Right ventricle myocardium inferior (tissue), 1 donor: ENCODE data around the gene SPPL2C. TPM values are rescaled to one million over a fixed set of nuclear protein-coding genes. Genes with fewer than 3 reads are reported as not detected.

ENCODE experiments used
- ATAC-seq: fragments of 200-7000 bp; cut with Tn5 transposase; one replicate; pipeline ENCODE4 v1.9.1; 2020; ENCODE audit warnings: mild to moderate bottlenecking, moderate library complexity
- DNase-seq: peaks from one replicate; pipeline ENCODE4 v3.0.0; 2021; ENCODE audit errors: missing footprints
- intact Hi-C: fragments of 100-400 bp; cut with DNase I; formaldehyde crosslinking; loops from one replicate; pipeline ENCODE4 v1.11.0; 2022
- total RNA-seq: library from RNA; stranded (reverse); fragmentation: NEBNext Ultra II Directional; extraction: Animal tissue kit (Norgen Biotek cat#: 25700); gene quantifications from one replicate; pipeline ENCODE4 v1.2.1, GENCODE V29; 2021
- donor health status: DM: no; HTN: yes; CAD: no; lungs with severe emphysema.

SPPL2C gene
- total RNA-seq, 1 donor from 2014 or later, result not detected

DNA sequence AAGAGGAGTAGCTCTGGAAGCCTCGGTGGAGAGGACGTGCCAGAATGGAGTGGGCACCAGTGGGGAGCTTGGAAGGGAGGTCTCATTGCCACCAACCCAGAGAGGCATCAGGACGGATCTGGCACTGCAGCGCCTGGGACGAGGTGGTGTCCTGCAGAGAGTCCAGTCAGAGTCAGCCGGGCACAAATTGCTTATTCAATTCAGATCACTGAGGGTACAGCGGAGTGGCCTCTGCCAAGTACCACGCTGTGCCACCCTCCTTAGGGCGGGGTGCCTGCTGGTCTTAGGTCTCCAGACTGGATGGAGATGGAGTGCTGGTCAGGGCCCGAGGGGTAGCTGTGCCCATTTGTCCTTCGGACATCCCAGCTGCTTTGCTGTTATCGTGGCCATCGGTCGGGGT is 18.9 kb upstream of the SPPL2C start:
- DNase-seq (peak; percentile 45), ATAC-seq (no peak)
- intact Hi-C loops, result no loop called here

- ATAC-seq (no peak), DNase-seq (peak; percentile 37)
- intact Hi-C loops, result no loop called here
Observed at GRCh38 chr17:45826919-45827588, 17.6 kb upstream of the SPPL2C start.

GRCh38 chr17:45828171-45828570 is 16.5 kb upstream of the SPPL2C start:
- intact Hi-C loops, result no loop called here
- ATAC-seq, result no peak

GRCh38 chr17:45828582-45829133 is 16.0 kb upstream of the SPPL2C start:
- ATAC-seq (no peak), DNase-seq (peak; percentile 4)
- intact Hi-C loops, result no loop called here

More at GRCh38 chr17:45828171-45828570, 16.5 kb upstream of the SPPL2C start:
- no peak for DNase-seq

DNA sequence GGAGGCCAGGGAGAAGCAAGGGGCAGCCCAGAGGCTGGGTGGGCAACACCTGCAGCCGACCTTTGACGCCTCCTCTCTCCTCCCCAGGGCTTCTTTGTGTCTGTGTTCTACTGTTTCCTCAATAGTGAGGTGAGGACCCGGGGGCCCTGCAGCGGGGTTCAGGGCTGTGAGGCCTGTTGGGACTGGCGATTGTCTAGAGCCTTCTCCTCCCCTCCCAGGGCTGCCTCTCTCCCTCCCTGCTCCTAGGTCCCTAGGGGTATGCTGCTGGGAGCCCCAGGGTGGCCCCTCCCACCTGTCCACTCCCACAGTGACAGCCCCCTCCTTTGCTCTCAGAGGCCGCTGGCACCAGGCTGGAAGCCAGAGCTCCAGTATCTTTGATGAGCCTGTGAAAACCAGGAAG is 10.8 kb upstream of the SPPL2C start:
- no peak for ATAC-seq
- peak; percentile 55 for DNase-seq
- intact Hi-C loops, result loop anchor here (5.0 to 10.0 kb wide), 2 partner anchors 112 to 439 kb away; no protein-coding TSS in a partner anchor

DNA sequence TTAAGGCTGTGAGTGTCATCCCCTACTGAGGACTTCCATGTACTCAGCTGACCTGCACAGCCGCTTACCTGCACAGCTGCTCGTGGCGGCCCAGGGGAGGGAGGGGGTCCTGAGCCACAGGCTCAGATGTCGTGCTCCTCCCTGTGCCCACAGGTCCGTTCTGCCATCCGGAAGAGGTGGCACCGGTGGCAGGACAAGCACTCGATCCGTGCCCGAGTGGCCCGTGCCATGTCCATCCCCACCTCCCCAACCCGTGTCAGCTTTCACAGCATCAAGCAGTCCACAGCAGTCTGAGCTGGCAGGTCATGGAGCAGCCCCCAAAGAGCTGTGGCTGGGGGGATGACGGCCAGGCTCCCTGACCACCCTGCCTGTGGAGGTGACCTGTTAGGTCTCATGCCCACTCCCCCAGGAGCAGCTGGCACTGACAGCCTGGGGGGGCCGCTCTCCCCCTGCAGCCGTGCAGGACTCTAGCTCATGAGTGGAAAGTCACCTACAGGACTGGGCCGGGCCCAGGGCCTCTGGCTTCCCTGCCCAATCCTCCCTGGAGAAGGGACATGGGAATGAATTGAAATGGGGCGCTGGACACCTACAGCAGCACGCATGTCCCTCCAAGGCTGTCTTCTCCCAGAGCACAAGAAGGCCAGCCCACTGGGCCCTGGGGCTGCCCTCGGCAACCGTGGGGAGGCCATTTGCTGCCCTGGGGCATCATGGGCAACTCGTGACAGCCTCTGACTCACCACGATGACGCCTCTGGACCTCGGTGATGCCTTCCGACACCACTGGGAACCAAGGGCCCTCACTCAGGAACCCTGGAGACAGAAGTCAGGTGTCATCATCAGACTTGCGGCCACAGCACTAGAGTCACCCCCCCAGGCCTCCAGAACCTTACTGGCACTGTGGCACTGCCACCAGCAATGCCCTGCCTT is 9.9 kb upstream of the SPPL2C start:
- DNase-seq (peak; percentile 45), ATAC-seq (no peak)
- intact Hi-C loops, result loop anchor here (5.0 to 10.0 kb wide), 2 partner anchors 112 to 440 kb away; no protein-coding TSS in a partner anchor

DNA sequence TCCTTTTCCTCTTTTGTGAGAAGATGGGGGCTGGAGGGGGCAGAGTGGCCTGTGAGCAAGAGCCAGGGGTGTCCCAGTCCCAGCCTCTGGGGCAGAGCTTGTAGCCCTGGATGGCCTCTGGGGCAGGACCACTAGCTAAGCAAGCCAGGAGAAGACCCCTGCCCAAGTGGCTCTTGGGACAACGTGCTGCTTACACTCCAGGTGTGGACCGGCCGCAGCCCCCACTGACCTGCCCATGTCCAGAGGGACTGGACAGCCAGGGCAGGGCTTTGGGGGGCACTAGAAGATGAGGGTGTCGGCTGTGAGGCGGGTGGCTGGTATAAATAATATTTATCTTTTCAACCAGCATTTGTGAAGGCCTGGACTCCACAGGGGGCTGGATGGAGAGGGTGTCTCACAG is 9.2 kb upstream of the SPPL2C start:
- DNase-seq (peak; percentile 18), ATAC-seq (no peak)
- intact Hi-C loops, result loop anchor here (10.0 kb wide), 1 partner anchor 441 kb away; no protein-coding TSS in a partner anchor

DNA sequence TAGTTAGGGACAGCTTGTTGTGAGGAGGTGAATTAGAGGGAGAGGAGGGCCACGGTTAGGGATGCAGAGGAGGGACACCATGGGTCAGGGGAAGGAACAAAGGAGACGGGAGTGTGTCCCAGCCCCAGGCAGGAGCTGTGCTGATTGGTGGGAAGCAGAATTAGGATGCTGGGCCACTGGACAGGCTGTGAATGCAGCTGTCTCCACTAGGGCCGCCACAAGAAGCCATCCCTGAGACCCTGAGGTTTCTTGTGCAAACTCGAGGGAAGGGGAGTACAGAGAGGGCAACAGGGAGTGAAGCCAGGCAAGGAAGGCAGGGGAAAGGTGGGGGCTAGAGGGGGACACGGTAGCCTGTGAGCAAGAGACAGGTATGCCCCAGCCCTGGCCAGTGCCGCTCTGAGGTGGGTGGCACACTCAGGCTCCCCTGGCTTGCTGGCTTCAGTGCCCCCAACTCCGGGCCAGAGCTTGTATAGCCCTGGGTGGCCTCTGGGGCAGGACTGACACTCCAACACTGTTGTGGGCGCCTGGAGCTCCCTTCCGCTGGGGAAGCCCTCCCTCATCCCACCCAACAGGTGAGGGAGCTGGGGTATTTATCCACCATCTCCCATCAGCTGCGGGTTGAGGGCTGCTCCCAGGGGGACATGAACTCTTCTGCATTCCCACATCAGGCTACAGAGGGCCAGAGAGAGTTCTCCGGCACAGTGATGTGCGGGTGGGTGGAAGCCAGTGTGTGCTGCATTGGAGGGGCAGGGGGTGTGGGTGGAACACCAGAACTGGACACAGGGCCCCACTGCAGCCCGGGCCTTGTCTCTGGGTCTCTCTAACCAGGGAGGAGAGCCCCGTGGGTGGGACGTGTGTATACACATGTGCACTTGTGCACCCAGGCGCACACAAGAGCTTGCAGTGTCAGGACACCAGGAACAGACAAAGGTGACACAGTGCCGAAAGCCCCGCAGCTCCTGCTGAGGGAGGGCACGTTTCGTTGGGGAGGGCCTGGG is 8.3 kb upstream of the SPPL2C start:
- peak; percentile 53 for DNase-seq
- intact Hi-C loops, result loop anchor here (10.0 kb wide), 1 partner anchor 442 kb away; no protein-coding TSS in a partner anchor
- ATAC-seq, result no peak

- ATAC-seq (no peak), DNase-seq (peak; percentile 16)
- intact Hi-C loops, result loop anchor here (10.0 kb wide), 1 partner anchor 442 kb away; no protein-coding TSS in a partner anchor
Observed at GRCh38 chr17:45837187-45837586, 7.5 kb upstream of the SPPL2C start.

DNA sequence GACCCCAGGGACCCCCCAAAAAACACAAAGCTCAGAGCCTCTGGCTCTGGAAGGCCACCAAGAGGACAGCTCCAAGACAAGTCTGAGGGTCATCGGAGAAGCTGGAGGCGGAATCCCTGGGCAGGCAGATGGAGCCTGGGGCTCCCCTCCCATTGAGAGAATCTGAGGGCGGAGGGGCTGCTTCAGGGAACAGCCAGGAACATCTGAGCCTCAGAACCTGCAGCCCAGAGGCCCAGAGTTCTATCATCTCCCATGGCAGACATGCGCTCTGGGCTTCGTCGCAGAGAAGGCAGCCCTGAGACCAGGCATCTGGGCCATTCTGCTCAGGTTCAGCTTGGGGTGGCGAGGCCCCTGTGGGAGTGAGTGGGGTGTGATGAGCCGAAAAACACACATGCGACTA is 7.1 kb upstream of the SPPL2C start:
- peak; percentile 17 for DNase-seq
- no peak for ATAC-seq
- intact Hi-C loops, result loop anchor here (10.0 kb wide), 1 partner anchor 443 kb away; no protein-coding TSS in a partner anchor

DNA sequence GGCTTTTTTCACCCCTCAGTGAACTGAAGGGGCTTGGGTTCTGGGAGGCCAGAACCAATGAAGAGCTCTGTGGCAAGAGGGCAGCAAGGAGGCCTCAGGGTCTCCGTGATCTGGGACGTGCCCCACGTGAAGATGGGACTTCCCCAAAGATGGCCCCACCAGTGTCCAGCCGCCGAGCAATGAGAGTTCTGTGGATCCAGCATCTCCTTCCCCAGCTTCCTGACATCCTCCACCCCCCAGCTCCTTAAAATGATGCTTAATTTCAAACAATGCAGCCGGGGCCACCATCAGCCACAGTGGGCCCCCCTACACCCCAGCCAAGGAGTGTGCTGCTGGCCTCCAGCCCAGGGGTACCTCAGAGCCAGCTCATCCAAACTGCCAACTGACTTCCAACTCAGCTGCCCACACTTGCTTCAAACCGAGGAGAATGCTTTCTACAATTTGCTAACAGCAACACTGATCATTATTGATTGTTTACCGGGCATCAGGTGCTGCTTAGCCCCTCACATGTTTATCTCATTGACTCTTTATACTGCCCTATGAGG is 5.9 kb upstream of the SPPL2C start:
- DNase-seq (peak; percentile 13), ATAC-seq (no peak)
- intact Hi-C loops, result loop anchor here (10.0 kb wide), 1 partner anchor 444 kb away; no protein-coding TSS in a partner anchor

- intact Hi-C loops, result loop anchor here (10.0 kb wide), 1 partner anchor 445 kb away; no protein-coding TSS in a partner anchor
- ATAC-seq (no peak), DNase-seq (no peak)
Observed at GRCh38 chr17:45839442-45839841, 5.2 kb upstream of the SPPL2C start.

DNA sequence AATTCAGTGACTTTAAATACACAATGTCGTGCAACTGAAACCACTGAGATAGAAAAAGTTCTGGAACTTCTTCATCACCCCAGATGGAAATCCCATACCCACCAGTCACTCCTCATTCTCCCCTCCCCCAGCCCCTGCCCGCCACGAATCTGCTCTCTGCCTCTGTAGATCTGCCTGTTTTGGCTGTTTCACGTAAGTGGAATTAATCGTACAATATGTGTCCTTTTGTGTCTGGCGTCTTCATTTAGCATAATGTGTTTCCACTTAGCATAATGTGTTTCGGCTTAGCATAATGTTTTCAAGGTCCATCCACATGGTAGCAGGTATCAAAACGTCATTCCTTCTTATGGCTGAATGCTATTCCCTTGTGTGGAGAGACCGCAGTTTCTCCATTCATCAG is 3.5 kb upstream of the SPPL2C start:
- DNase-seq (peak; percentile 22), ATAC-seq (no peak)
- intact Hi-C loops, result no loop called here

- intact Hi-C loops, result no loop called here
- ATAC-seq (no peak), DNase-seq (peak; percentile 15)
Observed at GRCh38 chr17:45841883-45842525, 2.7 kb upstream of the SPPL2C start.

- intact Hi-C loops, result no loop called here
- ATAC-seq (no peak), DNase-seq (no peak)
Observed at GRCh38 chr17:45843722-45844121, 959 bp upstream of the SPPL2C start.

DNA sequence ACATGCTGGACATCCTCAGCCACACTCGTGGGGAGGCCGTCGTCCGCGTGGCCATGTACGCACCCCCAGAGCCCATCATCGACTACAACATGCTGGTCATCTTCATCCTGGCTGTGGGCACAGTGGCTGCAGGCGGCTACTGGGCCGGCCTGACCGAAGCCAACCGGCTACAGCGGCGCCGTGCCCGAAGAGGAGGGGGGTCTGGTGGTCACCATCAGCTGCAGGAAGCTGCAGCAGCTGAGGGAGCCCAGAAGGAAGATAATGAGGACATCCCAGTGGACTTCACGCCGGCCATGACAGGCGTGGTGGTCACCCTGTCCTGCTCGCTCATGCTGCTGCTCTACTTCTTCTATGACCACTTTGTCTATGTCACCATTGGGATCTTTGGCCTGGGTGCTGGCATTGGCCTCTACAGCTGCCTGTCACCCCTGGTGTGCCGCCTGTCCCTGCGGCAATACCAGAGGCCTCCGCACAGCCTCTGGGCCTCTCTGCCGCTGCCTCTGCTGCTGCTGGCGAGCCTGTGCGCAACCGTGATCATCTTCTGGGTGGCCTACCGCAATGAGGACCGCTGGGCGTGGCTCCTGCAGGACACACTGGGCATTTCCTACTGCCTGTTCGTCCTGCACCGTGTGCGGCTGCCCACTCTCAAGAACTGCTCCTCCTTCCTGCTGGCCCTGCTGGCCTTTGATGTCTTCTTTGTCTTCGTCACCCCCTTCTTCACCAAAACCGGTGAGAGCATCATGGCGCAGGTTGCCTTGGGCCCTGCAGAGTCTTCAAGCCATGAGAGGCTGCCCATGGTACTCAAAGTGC is 900 bp downstream of the SPPL2C start:
- no peak for ATAC-seq
- intact Hi-C loops, result no loop called here

More for the DNA sequence above, 900 bp downstream of the SPPL2C start:
- DNase-seq, result no peak
